Measurements from ENCODE around the gene ZC3H14. TPM values are rescaled to one million over a fixed set of nuclear protein-coding genes. Genes with fewer than 3 reads are reported as not detected.

Gene ZC3H14
- total and polyA plus RNA-seq, 7 donors: 23.4 to 89.5 (median 80.4) TPM

DNA sequence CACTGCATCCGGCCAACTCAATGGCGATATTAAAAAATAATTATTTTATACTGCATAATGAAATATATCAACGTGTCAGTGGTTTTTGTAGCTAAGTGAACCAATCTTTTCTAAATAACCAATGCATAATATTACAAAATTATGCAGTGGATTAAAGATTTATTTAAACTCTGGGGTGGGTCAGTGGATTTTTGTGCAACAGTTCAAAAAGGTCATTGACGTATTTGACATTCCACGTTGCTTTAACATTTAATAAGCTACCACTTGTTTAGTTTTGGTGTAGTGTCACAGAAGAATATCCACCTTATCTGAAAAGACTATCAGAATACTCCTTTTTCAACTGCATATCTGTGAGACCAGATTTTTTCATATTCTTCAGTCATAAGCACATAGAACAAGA, 2.6 kb downstream of the ZC3H14 start:
- Histone ChIP-seq H3K9me3 (no peaks in the 10 kb centered on the region), H3K27ac (no peak overlapping the region), H3K27me3 (no peaks in the 10 kb centered on the region), H3K36me3 (peaks cover 11 to 35% (median 16%) of the 10 kb centered on the region in 4 donors), H3K4me1 (peaks cover 0 to 32% (median 22%) of the 10 kb centered on the region in 4 donors), H3K4me3 (no peak overlapping the region)
- WGBS, 2 donors: 89 to 92% methylated on average over 5 of the region's 5 CpGs
- no peak for DNase-seq
- TF ChIP-seq POLR2AphosphoS5 (IDR thresholded peaks at IDR 0.05) (no peak), EP300 (IDR thresholded peaks at IDR 0.05) (no peak), POLR2A (IDR thresholded peaks at IDR 0.05) (no peak)
- TF ChIP-seq, protein P1, sequence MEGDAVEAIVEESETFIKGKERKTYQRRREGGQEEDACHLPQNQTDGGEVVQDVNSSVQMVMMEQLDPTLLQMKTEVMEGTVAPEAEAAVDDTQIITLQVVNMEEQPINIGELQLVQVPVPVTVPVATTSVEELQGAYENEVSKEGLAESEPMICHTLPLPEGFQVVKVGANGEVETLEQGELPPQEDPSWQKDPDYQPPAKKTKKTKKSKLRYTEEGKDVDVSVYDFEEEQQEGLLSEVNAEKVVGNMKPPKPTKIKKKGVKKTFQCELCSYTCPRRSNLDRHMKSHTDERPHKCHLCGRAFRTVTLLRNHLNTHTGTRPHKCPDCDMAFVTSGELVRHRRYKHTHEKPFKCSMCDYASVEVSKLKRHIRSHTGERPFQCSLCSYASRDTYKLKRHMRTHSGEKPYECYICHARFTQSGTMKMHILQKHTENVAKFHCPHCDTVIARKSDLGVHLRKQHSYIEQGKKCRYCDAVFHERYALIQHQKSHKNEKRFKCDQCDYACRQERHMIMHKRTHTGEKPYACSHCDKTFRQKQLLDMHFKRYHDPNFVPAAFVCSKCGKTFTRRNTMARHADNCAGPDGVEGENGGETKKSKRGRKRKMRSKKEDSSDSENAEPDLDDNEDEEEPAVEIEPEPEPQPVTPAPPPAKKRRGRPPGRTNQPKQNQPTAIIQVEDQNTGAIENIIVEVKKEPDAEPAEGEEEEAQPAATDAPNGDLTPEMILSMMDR (IDR thresholded peaks at IDR 0.05): no peak
- intact Hi-C loops (cut with DNase I): loop anchor here (10.0 kb wide), 1 partner anchor 1389 kb away; the partner anchor contains the start of genes EFCAB11 and TDP1

DNA sequence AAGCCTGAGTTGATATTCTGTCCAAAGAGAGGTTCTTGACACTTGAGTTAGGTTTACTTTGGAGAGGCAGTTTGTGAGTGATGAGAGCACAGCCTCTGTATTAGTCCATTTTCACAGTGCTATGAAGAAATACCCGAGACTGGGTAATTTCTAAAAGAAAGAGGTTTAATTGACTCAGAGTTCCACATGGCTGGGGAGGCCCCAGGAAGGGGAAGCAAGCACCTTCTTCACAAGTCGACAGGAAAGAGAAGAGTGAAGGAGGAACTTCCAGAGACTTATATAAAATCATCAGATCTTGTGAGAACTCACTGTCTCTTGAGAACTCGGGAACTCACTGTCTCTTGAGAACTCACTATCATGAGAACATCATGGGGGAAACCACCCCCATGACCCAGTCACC, 5.4 kb downstream of the ZC3H14 start:
- Histone ChIP-seq H3K9me3 (no peaks in the 10 kb centered on the region), H3K4me1 (peaks cover 0 to 27% (median 17%) of the 10 kb centered on the region in 4 donors), H3K36me3 (peaks cover 25 to 63% (median 38%) of the 10 kb centered on the region in 4 donors), H3K4me3 (no peak overlapping the region), H3K27me3 (no peaks in the 10 kb centered on the region), H3K27ac (no peak overlapping the region)
- 72 to 75% methylated on average over 3 of the region's 3 CpGs for WGBS, 2 donors
- no peak for DNase-seq
- TF ChIP-seq POLR2AphosphoS5 (IDR thresholded peaks at IDR 0.05) (no peak), EP300 (IDR thresholded peaks at IDR 0.05) (no peak), POLR2A (IDR thresholded peaks at IDR 0.05) (no peak)
- TF ChIP-seq, protein P1 (IDR thresholded peaks at IDR 0.05): no peak
- intact Hi-C loops (cut with DNase I): loop anchor here (10.0 kb wide), 1 partner anchor 1387 kb away; the partner anchor contains the start of genes EFCAB11 and TDP1

- Histone ChIP-seq H3K27me3 (no peaks in the 10 kb centered on the region), H3K27ac (no peak overlapping the region), H3K4me3 (no peak overlapping the region), H3K4me1 (no peaks in the 10 kb centered on the region), H3K36me3 (peaks cover 51 to 98% (median 70%) of the 10 kb centered on the region in 4 donors), H3K9me3 (no peaks in the 10 kb centered on the region)
- intact Hi-C loops (cut with DNase I): no loop called here
- no peak for TF ChIP-seq EP300 (IDR thresholded peaks at IDR 0.05)
- TF ChIP-seq POLR2AphosphoS5 (IDR thresholded peaks at IDR 0.05): no peak
- no peak for TF ChIP-seq POLR2A (IDR thresholded peaks at IDR 0.05)
- TF ChIP-seq, protein P1 (IDR thresholded peaks at IDR 0.05): no peak
- no peak for DNase-seq
- 97% methylated on average over 4 of the region's 4 CpGs for WGBS, 2 donors
Observed at GRCh38 chr14:88572117-88572516, 9.3 kb downstream of the ZC3H14 start.

DNA sequence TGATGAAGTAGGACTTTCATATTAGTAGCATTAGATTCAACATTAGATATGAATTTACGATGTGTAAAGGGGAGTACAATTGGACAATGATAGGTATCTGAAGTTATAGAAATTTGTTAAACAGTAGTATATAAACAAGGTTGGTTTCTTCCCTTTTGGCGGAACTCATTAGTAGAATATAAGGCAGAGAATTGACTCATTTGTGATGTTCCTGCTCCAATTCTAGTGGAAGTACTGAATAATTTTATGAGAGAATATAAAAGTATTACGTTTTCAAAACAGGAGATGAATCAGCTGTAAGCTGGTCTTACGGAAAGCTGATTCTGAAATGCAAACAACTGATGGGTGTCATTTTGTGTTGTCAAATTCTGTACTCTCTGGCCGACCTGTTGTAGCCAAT, 13.4 kb downstream of the ZC3H14 start:
- intact Hi-C loops (cut with DNase I): no loop called here
- Histone ChIP-seq H3K4me1 (no peaks in the 10 kb centered on the region), H3K9me3 (no peaks in the 10 kb centered on the region), H3K27ac (no peak overlapping the region), H3K36me3 (peaks cover 49 to 100% (median 72%) of the 10 kb centered on the region in 4 donors), H3K27me3 (no peaks in the 10 kb centered on the region), H3K4me3 (no peak overlapping the region)
- TF ChIP-seq, protein P1 (IDR thresholded peaks at IDR 0.05): no peak
- TF ChIP-seq EP300 (IDR thresholded peaks at IDR 0.05) (no peak), POLR2A (IDR thresholded peaks at IDR 0.05) (no peak), POLR2AphosphoS5 (IDR thresholded peaks at IDR 0.05) (no peak)
- WGBS, 2 donors: 92 to 94% methylated on average over 5 of the region's 5 CpGs
- DNase-seq: no peak

DNA sequence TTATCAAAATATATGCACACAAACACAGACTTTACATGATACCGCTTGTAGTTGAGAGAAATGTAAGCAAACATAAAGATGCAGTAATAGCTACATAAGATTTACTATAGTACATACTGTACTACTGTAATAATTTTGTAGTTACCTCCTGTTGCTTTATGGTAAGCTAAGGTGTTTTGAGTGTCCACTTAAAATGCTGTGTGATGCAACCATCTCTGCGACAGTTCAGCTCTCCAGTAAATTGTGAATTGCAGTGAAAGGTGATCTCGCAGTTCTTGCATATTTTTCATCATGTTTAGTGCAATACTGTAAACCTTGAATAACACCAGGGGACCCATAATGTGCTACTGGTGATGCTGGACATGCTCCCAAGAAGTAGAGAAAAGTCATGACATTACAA, 21.6 kb downstream of the ZC3H14 start:
- Histone ChIP-seq H3K9me3 (no peaks in the 10 kb centered on the region), H3K27ac (no peak overlapping the region), H3K36me3 (peaks cover 0 to 97% (median 22%) of the 10 kb centered on the region in 4 donors), H3K27me3 (no peaks in the 10 kb centered on the region), H3K4me3 (no peak overlapping the region), H3K4me1 (peaks cover 0 to 8% (median 2%) of the 10 kb centered on the region in 4 donors)
- intact Hi-C loops (cut with DNase I): no loop called here
- DNase-seq: no peak
- WGBS, 2 donors: 96 to 97% methylated on average over 3 of the region's 3 CpGs
- no peak for TF ChIP-seq POLR2A (IDR thresholded peaks at IDR 0.05)
- TF ChIP-seq EP300 (IDR thresholded peaks at IDR 0.05): no peak
- no peak for TF ChIP-seq POLR2AphosphoS5 (IDR thresholded peaks at IDR 0.05)
- TF ChIP-seq, protein P1 (IDR thresholded peaks at IDR 0.05): no peak

All from sigmoid colon (tissue), 7 donors.